ENCODE data around the gene DDR2. TPM values are rescaled to one million over a fixed set of nuclear protein-coding genes. Genes with fewer than 3 reads are reported as not detected.

Gene DDR2
- total RNA-seq, 1 experiment from 2014 or later, result 0.77 TPM

GRCh38 chr1:162835157-162835899 is 203.1 kb downstream of the DDR2 start:
- DNase-seq, result no peak
- Histone ChIP-seq H3K79me2 (ENCODE audit: low read length) (no peaks in the 10 kb centered on the region), H3K4me1 (ENCODE audit: insufficient read depth, low read length) (no peaks in the 10 kb centered on the region), H3K27me3 (ENCODE audit: low read length) (no peaks in the 10 kb centered on the region), H3K9me3 (ENCODE audit: low read length) (0 out of 2 replicates have a peak, but pooled peaks cover 12% of the 10 kb centered on the region), H3K4me3 (ENCODE audit: low read length) (no peak overlapping the region), H3K27ac (ENCODE audit: low read length) (no peak overlapping the region), H3K9me2 (replicated peaks; ENCODE audit: low read length) (no peaks in the 10 kb centered on the region), H2AFZ (ENCODE audit: low read length) (no peak overlapping the region), H4K20me1 (ENCODE audit: low read length) (no peaks in the 10 kb centered on the region), H3K36me3 (ENCODE audit: low read depth, low read length) (no peaks in the 10 kb centered on the region), H3F3A (ENCODE audit: low read length, unreplicated experiment) (no peaks in the 10 kb centered on the region), H3K4me2 (ENCODE audit: low read length) (no peak overlapping the region), H3K9ac (ENCODE audit: low read length) (no peak overlapping the region)
- no TSS peak for BruUV-seq (replicated peaks)
- intact Hi-C loops (cut with micrococcal nuclease), result no loop called here
- ChIA-PET CTCF (no interaction called here), POLR2A (ENCODE audit: unreplicated experiment) (no interaction called here)
- ATAC-seq, result no peak
- TF ChIP-seq, protein P1, sequence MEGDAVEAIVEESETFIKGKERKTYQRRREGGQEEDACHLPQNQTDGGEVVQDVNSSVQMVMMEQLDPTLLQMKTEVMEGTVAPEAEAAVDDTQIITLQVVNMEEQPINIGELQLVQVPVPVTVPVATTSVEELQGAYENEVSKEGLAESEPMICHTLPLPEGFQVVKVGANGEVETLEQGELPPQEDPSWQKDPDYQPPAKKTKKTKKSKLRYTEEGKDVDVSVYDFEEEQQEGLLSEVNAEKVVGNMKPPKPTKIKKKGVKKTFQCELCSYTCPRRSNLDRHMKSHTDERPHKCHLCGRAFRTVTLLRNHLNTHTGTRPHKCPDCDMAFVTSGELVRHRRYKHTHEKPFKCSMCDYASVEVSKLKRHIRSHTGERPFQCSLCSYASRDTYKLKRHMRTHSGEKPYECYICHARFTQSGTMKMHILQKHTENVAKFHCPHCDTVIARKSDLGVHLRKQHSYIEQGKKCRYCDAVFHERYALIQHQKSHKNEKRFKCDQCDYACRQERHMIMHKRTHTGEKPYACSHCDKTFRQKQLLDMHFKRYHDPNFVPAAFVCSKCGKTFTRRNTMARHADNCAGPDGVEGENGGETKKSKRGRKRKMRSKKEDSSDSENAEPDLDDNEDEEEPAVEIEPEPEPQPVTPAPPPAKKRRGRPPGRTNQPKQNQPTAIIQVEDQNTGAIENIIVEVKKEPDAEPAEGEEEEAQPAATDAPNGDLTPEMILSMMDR (conservative IDR thresholded peaks at IDR 0.05; ENCODE audit: low read depth, low read length), result no peak
- no peak for TF ChIP-seq EZH2 (IDR thresholded peaks at IDR 0.05; ENCODE audit: low read length, unreplicated experiment)
- no peak for TF ChIP-seq EZH2phosphoT487 (IDR thresholded peaks at IDR 0.05; ENCODE audit: borderline replicate concordance, low read length)

Other genes starting within 250 kb of the DDR2 start
- 0.04 TPM in 1 of 2 replicates, not detected in the other for gene SH2D1B, start 220.3 kb upstream of the DDR2 start, total RNA-seq (2014; rRNA removed)
- 69.4 and 70.4 TPM in 2 replicates for gene UHMK1, start 134.6 kb upstream of the DDR2 start, total RNA-seq (2014; rRNA removed)
- 116 and 118 TPM in 2 replicates for gene UAP1, start 70.7 kb upstream of the DDR2 start, total RNA-seq (2014; rRNA removed)
- gene HSD17B7, start 158.2 kb downstream of the DDR2 start, total RNA-seq (2014; rRNA removed), result 21.5 and 28.4 TPM in 2 replicates
- gene CCDC190, start 228.7 kb downstream of the DDR2 start, total RNA-seq (2014; rRNA removed), result 0.62 TPM in 1 of 2 replicates, not detected in the other

Measured in PC-3 (cell line).